Measurements from ENCODE around the gene EAF2.

Gene EAF2

GRCh38 chr3:121914081-121914998 is 79.3 kb downstream of the EAF2 start:
- Histone ChIP-seq H3K4me3 (ENCODE audit: low read length) (no peak overlapping the region), H3K36me3 (ENCODE audit: control insufficient read depth, insufficient read depth, low read length) (no peaks in the 10 kb centered on the region), H3K9me3 (ENCODE audit: control insufficient read depth, low read length) (no peaks in the 10 kb centered on the region), H3K27me3 (ENCODE audit: control insufficient read depth, insufficient read depth, low read length) (no peaks in the 10 kb centered on the region), H3K9ac (ENCODE audit: low read length) (no peak overlapping the region), H3K4me1 (ENCODE audit: control insufficient read depth, insufficient read depth, low read length) (no peaks in the 10 kb centered on the region)

DNA sequence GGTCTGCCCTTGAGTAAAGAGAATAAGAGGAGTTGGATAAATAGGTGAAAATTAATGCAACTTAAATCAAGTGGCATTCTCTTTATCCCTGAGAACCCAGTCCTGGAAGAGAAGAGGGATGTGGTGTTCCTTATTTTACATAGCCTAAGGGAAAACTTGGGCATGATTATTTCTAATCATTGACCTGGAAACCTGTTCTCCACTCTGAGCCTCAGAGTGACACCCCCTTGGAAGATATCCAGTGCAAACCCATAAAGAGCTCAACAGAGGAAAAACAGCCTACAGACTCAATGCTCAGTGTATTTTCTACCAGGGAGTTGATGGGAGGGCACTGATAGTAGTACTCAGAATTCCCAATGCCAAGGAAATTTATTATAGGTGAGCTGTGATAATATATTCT is 81.2 kb downstream of the EAF2 start:
- H3K27me3 ChIP-seq (ENCODE audit: control insufficient read depth, insufficient read depth, low read length), result no peaks in the 10 kb centered on the region

DNA sequence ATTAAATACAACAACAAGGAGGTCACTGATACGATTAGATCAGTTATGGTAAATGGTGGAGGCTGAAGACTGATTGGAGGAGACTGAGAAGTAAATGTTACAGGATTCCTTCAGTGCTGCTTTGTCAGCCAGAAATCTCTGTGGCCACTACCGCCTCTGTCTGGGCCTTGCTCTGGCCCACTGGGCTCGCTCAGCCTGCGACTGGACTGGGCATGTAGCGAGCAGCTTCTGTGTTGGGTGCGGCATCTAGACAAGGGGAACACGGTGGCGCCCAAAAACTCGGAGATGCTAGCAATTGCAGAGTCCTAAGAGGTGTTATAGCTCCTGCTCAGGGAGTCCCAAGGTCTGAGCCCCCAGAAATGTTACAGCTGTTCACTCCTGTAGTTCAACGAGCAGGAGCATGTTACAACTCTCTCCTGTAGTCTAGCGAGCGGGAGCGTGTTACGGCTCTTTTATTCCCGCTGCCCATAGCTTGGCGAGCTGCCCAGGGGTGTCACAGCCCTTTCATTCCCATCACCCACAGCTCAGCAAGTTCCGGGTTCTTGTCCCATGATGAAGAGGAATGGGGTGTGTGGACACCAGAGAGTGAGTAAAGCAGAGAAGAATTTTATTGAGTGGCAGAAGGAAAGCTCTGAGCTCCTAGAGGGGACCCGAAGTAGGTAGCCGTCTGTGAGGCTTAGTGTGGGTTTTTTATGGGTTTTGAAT is 83.9 kb downstream of the EAF2 start:
- no peaks in the 10 kb centered on the region for H3K4me1 ChIP-seq (ENCODE audit: control insufficient read depth, insufficient read depth, low read length)
- no peaks in the 10 kb centered on the region for H3K36me3 ChIP-seq (ENCODE audit: control insufficient read depth, insufficient read depth, low read length)
- no peaks in the 10 kb centered on the region for H3K27me3 ChIP-seq (ENCODE audit: control insufficient read depth, insufficient read depth, low read length)
- no peaks in the 10 kb centered on the region for H3K9me3 ChIP-seq (ENCODE audit: control insufficient read depth, low read length)
- H3K4me3 ChIP-seq (ENCODE audit: low read length), result no peak overlapping the region
- no peak overlapping the region for H3K9ac ChIP-seq (ENCODE audit: low read length)

More for the DNA sequence above, 81.2 kb downstream of the EAF2 start:
- Histone ChIP-seq H3K4me1 (ENCODE audit: control insufficient read depth, insufficient read depth, low read length) (no peaks in the 10 kb centered on the region), H3K36me3 (ENCODE audit: control insufficient read depth, insufficient read depth, low read length) (no peaks in the 10 kb centered on the region), H3K9me3 (ENCODE audit: control insufficient read depth, low read length) (no peaks in the 10 kb centered on the region), H3K9ac (ENCODE audit: low read length) (no peak overlapping the region), H3K4me3 (ENCODE audit: low read length) (no peak overlapping the region)

GRCh38 chr3:121924734-121925133 is 89.7 kb downstream of the EAF2 start:
- H3K9me3 ChIP-seq (ENCODE audit: control insufficient read depth, low read length), result no peaks in the 10 kb centered on the region
- peaks cover 8% of the 10 kb centered on the region for H3K4me1 ChIP-seq (ENCODE audit: control insufficient read depth, insufficient read depth, low read length)
- H3K4me3 ChIP-seq (ENCODE audit: low read length), result no peak overlapping the region
- H3K9ac ChIP-seq (ENCODE audit: low read length), result no peak overlapping the region
- H3K27me3 ChIP-seq (ENCODE audit: control insufficient read depth, insufficient read depth, low read length), result no peaks in the 10 kb centered on the region
- no peaks in the 10 kb centered on the region for H3K36me3 ChIP-seq (ENCODE audit: control insufficient read depth, insufficient read depth, low read length)

DNA sequence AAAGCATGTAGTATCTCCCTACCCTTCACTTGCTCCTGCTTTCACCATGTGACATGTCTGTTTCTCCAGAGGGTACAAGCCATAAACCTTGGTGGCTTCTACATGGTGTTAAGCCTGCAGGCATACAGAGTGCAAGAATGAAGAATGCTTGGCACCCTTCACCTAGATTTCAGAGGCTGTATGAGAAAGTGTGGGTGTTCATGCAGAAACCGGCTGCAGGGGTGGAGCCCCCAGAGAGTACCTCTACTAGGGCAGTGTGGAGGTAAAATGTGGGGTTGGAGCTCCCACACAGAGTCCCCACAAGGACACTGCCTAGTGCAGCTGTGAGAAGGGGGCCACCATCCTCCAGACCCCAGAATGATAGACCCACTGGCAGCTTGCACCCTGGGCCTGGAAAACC is 91.4 kb downstream of the EAF2 start:
- Histone ChIP-seq H3K9ac (ENCODE audit: low read length) (no peak overlapping the region), H3K9me3 (ENCODE audit: control insufficient read depth, low read length) (no peaks in the 10 kb centered on the region), H3K4me1 (ENCODE audit: control insufficient read depth, insufficient read depth, low read length) (peaks cover 8% of the 10 kb centered on the region), H3K36me3 (ENCODE audit: control insufficient read depth, insufficient read depth, low read length) (no peaks in the 10 kb centered on the region), H3K4me3 (ENCODE audit: low read length) (no peak overlapping the region), H3K27me3 (ENCODE audit: control insufficient read depth, insufficient read depth, low read length) (no peaks in the 10 kb centered on the region)
